Inflammatory macrophage treated with lipopolysaccharide for 1 hour (primary cell): Measurements from ENCODE around the gene FEZF1.
"Not testable (repeated sequence)": the region's sequence is repeated elsewhere in the genome, so short reads cannot be mapped to it uniquely, and the experiment has no call there.

Source experiments
- DNase-seq, 2 donors: peaks; one replicate each; pipeline ENCODE4 v3.0.0-alpha.2; 2020 to 2022

The FEZF1 gene

DNA sequence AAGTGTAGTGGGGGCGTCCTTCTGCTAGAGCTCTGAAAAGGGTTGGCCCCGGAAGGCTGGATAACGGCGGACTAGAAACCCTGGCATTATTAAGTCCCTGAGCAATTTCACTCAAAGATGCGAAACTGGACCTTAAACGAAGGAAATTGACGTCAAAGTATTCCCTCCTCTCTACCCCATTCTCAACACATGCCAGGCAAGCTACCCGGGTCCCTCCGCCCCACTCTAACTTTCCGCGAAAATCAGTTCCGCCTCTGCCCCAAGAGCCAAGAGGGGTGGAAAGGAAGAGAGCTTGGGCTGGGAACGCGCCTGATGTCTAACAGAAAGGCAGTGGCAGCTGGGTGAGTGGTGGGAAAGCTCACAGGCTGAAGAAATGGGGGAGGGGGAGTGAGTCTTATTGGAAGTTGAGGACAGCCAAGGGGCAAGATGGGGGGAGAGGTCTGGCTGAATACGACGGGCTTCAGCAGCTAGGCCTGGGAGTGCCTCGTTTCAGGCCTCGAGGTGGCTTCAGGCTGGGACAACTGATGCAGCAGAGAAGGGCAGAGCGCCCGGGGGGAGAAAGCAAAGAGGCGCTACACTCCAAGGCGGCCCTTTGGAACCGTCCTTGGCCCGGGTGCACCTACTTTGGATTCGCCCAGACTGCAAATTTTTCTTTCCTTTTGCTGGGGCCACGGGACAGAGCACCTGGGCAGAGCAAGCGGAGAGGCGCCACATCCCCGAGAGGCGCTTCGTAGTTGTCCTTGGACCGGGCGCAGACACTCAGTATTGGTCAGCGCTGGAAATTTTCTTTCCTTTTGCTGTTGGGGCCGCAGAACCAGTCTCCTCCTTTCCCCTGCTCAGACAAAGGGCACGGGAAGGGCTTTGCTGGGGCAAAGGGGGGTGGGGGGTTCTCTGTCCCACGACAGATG lies 2.0 kb upstream of the FEZF1 start:
- DNase-seq, result no peak

GRCh38 chr7:122305475-122306319 lies 1.1 kb upstream of the FEZF1 start:
- no peak for DNase-seq

DNA sequence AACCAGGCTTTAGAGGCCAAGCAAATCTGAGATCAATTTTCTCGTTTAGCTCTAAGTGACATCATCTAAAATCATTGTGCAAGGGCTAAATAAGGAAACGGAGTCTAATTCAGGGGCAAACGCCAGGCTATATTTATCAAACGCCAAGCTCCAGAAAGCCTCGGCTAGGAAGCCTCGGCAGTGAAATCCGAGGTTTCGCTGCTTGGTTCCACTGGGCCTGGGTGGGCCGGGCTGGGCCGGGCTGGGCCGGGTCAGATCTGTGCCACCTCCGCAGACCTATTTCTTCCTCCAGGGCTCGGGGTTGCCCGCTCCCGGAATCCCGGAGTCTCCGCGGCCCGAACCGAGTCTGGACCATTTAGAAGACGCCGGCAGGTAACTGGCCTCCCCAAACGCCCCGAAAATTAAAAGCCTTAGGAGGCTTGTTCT lies 459 bp upstream of the FEZF1 start:
- DNase-seq, result no peak

DNA sequence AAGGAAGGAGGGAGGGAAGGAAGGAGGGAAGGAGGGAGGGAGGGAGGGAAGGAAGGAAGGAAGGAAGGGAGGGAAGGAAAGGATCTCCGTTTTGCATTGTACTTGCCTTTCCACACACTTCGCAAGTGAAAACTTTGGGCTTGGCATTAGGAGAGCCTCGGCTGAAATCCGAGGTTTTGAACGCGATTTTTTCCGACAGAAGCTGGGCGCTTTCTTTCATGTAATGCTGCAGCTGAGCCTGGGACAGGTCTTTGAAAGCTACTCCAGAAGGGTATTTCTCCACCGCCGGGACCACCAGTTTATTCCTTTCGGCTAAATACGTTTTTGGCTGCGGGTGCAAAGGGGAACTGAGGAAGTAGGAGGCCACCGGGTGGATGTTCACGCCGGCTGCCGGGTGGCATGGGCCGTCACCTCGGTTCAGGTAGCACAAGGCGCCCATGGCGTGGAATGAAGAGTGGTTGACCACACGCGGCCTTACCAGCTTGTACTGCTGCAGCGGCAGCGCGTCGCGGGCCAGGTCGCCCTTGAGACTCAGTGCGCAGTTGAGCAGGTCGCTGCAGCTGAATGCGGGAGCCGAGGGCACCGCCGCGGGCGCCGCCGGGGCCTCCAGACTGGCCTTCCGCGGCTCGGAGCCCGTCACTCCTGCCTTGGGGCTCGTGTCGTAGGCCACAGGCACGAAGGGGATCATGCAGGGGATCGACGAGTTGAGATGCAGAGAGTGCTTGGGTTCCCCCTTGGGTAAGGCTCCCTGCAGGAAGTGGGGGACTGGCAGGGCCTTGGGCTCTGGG lies 825 bp downstream of the FEZF1 start:
- no peak for DNase-seq

DNA sequence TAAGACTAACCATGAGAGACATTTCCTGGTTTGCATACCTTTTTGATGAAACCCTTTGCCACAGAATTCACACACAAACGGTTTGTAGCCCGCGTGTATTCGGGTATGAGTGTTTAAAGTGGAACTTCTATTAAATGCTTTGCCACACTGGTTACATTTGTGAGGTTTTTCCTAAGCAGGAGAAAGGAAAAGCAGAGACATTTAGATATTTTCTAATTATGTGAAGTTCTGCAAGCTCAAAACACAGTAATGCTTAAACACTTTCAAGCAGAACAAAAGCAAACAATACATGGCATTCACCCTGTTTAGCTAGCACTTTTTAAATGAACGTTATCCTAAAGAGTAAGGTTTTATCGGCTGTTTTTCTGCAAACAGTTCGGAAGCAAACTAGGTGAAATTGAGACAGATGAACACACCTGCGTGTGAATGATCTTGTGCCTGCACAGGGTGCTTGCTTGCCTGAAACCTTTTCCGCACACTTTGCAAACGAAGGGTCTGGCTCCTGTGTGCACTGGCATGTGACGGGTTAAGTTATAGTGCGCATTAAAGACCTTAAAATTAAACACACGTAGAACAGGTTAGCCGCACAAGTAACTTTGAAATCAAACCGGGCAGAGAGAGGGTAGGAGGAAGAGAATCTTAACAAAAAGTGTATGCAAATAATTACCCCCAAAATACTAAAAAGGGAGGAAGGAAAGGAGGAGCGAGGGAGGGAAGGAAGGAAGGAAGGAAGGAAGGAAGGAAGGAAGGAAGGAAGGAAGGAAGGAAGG lies 1.6 kb downstream of the FEZF1 start:
- no peak for DNase-seq

- DNase-seq, result no peak
Measured at GRCh38 chr7:122301858-122302760, 2.4 kb downstream of the FEZF1 start.

DNA sequence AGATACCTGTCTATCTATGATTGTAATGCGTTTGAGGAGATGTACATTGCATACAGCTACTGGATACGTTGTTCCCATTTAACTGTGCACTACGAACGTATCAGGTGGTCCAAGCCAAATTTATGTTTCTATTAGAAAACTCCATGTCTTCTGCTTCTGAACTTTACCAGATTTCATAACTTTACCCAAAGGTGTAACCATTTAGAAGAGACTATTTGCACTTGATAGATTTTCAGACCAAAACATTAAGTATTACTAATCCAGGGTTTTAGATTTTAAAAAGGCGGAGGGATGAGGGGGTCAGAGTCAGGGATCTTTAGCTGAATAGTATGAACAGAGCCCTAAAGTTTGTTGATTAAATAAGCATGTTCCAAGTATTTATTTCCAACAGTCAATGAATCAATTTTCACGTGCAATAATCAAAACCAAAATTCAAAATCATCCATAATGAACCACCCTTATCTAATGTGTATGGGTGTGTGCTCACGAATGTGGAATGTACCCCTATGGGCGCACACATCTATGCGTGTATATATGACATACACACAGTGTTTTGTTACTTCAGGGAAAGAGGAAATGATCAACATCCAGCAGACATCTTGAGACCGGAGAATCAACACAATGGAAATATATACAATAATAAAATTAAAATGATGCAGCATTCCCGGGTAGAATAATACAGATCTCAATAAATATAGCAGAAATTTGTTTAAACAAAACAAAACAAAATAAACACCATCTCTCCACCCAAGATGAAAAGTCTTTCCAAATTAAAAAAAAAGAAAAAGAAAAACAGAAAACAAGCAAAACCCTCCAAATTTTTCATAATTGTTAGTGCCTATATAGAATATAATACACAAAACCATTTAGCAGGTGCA lies 3.4 kb downstream of the FEZF1 start:
- no peak for DNase-seq

DNA sequence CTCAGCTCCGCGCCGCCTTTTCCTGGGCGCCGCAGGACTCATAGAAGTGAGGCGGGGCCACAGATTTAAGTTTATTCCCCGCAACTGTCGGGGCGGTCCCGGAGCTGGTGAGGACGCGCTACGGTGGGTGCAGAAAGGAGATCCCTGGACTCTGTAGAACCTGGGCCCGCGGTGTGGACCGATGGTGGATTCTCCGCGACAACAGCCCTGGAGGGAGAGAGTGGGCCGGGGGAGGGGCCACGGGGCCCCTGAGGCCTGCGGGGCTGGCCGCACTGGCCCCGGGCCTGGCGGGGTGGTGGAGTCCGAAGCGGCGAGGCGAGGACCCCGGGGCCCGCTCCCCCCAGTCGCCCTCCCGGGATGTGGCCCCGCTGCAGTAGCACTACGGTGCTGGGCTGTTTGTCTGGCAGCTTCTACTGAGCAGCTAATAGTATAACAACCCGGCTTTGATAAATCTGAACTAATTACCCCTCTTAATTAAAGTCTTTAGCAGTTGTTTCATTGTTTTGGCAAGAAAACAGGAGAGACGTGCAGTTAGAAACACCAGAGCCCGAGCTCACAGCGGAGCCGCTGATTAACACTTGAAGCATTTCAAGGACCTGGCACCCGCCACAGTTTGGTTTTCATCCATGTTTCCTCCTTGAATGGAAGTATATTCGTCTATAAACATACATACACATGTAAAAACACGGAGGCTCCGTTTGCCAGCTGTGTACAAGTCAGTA lies 4.2 kb downstream of the FEZF1 start:
- no peak for DNase-seq

DNA sequence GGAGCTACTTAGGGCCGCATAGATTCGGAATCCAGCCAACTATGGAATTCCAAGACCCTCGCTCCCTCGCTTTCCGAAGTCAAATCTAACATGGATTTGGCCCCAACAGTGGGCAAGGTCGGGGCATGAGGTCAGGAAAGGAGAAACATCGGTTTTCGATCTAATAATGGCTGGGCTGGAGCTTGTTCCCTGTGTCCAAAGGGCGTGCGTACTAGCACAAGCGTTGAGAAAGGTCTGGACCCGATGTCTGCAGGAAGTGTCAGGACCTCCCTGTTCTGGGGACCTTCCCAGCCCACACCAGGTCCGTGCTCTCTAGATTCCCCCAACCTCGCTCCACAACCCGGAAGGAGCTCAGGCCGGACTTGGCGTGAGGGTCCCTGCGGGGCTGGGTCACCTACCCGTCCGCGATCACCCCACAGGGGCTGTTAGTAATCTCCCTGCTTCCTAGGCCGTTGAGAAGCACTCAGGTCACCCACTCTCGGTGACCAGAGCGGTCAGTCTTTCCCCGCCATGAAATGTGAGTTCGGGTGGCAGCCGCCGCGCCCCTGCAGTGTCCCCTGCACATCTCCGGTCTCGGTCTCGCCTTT lies 4.8 kb downstream of the FEZF1 start:
- DNase-seq, result no peak

DNA sequence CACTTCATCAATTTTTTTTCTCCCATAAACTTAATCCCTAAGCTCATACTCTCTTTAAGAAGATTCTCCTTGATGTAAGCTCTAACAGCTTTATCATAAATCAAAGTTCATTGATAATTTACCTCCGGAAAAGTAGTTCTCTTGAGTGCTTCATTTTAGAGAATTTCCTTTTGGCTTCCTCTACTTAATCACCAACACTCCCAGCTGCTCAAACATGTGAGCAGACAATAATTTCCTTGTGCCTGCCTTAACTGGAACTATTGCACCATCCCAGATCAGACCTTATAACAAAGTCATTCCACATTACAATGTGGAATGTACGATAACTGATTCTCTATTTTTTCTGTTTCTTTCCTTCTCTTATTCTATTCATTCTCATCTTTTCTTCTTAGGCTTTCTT lies 5.9 kb downstream of the FEZF1 start:
- DNase-seq, result no peak

- no peak for DNase-seq
Measured at GRCh38 chr7:122298131-122298530, 6.4 kb downstream of the FEZF1 start.

DNA sequence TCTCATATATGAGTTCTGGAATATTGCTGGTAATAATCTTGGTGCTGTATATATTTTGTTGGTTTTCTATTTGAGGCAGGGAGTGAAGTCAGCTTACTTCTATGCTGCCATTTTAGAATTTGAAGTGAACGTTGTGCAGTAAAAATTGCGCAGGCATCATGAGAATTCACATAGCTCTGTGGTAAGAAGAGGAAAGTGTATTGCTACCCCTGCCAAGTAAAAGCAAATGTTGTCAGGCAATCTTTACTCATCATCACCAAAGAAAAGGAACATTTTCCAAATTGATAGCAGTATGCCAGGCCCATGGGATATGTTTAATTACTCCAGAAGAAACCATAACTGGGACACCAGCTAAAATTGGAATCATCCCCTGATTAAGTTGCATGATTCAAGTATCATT lies 13.4 kb downstream of the FEZF1 start:
- DNase-seq, result no peak

- DNase-seq, result no peak
Measured at GRCh38 chr7:122290476-122290875, 14.1 kb downstream of the FEZF1 start.

GRCh38 chr7:122289426-122289825 lies 15.1 kb downstream of the FEZF1 start:
- DNase-seq, result no peak

- DNase-seq, result not testable (repeated sequence)
Measured at GRCh38 chr7:122284608-122285007, 19.9 kb downstream of the FEZF1 start.

GRCh38 chr7:122273117-122273516 lies 31.4 kb downstream of the FEZF1 start:
- DNase-seq, result no peak

DNA sequence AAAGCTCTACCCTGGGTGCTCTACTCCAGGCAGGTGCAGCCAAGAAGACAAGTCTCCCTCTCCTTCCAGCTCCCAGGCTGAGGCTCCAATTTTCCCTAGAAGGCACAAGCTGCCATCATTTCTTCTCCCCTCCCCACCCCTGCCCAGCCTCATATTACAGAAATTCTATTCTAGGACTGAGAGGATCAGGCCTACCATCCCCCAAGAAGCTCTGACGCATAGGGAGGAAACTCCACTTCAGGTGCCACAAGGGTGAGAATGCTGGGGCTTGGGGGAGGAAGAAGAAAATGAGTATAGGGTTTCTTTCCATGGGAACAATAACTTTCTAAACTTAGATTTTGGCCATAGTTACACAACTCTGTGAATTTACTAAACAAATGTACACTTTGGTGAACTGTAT lies 35.3 kb downstream of the FEZF1 start:
- no peak for DNase-seq

DNA sequence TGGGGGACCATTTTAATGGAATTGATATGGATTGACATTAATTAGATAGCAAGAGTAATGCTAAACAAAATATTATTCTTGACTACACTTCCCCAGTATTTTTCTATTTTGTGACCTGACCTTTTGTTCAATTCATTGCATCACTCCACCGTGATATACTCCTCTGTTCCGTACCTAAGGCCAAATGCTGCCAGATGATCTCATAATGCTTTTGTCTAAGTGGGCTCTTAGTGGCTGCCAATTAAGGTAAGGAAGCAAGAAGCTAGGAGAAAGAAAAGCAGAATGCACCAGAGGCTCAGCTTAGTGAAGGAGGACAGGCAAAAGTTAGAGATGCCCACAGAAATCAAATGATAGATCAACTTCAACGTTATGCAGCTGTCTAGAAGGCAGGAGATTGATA lies 36.4 kb downstream of the FEZF1 start:
- DNase-seq, result no peak

GRCh38 chr7:122262246-122262645 lies 42.3 kb downstream of the FEZF1 start:
- no peak for DNase-seq
